ENCODE results near the gene RGS11.
"Not testable (repeated sequence)": the region's sequence is repeated elsewhere in the genome, so short reads cannot be mapped to it uniquely, and the experiment has no call there.

The RGS11 gene

GRCh38 chr16:268141-269053 is 7.3 kb downstream of the RGS11 start:
- TF ChIP-seq CTCF (IDR thresholded peaks at IDR 0.05; ENCODE audit: insufficient read depth, low read depth, low read length, missing control alignments), result no peak
- DNase-seq (ENCODE audit: low read depth), result no peak
- no peak overlapping the region for H3K4me3 ChIP-seq (ENCODE audit: low read depth, low read length)

- DNase-seq (ENCODE audit: low read depth); H3K4me3 ChIP-seq (ENCODE audit: low read depth, low read length): not testable (repeated sequence)
These were observed 8.2 kb downstream of the RGS11 start for GRCh38 chr16:267562-267961.

GRCh38 chr16:266258-267164 is 9.2 kb downstream of the RGS11 start:
- DNase-seq (ENCODE audit: low read depth), result no peak
- TF ChIP-seq CTCF (IDR thresholded peaks at IDR 0.05; ENCODE audit: insufficient read depth, low read depth, low read length, missing control alignments), result no peak
- H3K4me3 ChIP-seq (ENCODE audit: low read depth, low read length), result no peak overlapping the region

- TF ChIP-seq CTCF (IDR thresholded peaks at IDR 0.05; ENCODE audit: insufficient read depth, low read depth, low read length, missing control alignments), result no peak
- no peak for DNase-seq (ENCODE audit: low read depth)
- H3K4me3 ChIP-seq (ENCODE audit: low read depth, low read length), result no peak overlapping the region
These were observed 10.0 kb downstream of the RGS11 start for GRCh38 chr16:265711-266110.

GRCh38 chr16:265002-265529 is 10.7 kb downstream of the RGS11 start:
- no peak overlapping the region for H3K4me3 ChIP-seq (ENCODE audit: low read depth, low read length)
- no peak for TF ChIP-seq CTCF (IDR thresholded peaks at IDR 0.05; ENCODE audit: insufficient read depth, low read depth, low read length, missing control alignments)
- no peak for DNase-seq (ENCODE audit: low read depth)

GRCh38 chr16:264440-264951 is 11.2 kb downstream of the RGS11 start:
- no peak for DNase-seq (ENCODE audit: low read depth)
- no peak overlapping the region for H3K4me3 ChIP-seq (ENCODE audit: low read depth, low read length)
- no peak for TF ChIP-seq CTCF (IDR thresholded peaks at IDR 0.05; ENCODE audit: insufficient read depth, low read depth, low read length, missing control alignments)

GRCh38 chr16:263944-264343 is 11.8 kb downstream of the RGS11 start:
- H3K4me3 ChIP-seq (ENCODE audit: low read depth, low read length), result no peak overlapping the region
- TF ChIP-seq CTCF (IDR thresholded peaks at IDR 0.05; ENCODE audit: insufficient read depth, low read depth, low read length, missing control alignments), result no peak
- no peak for DNase-seq (ENCODE audit: low read depth)

All from GM12865 (cell line).